H1 (cell line): ENCODE data around the gene DHRS7B. TPM values are rescaled to one million over a fixed set of nuclear protein-coding genes. Genes with fewer than 3 reads are reported as not detected.

ENCODE experiments used
- ATF2 ChIP-seq: IDR thresholded peaks from 2 replicates; pipeline ENCODE4 v1.6.1; 2012; ENCODE audit warnings: low read length, inconsistent platforms
- polyA plus RNA-seq, 7 experiments: library from polyadenylated mRNA; depleted of rRNA in 3 of 7; stranded (reverse) in 5 of 7; unstranded in 2 of 7; fragments of >200 nt in 5 of 7; fragments of 200-250 nt in 2 of 7; gene quantifications; 1 replicate in 5 of 7; 2 replicates in 1 of 7; 4 replicates in 1 of 7; pipeline versions ENCODE4 v1.2.1 to v1.2.3, GENCODE V29; 2011 to 2013; ENCODE audit warnings: missing spikeins in 2 of 7, mixed read lengths in 2 of 7
- total RNA-seq: library from RNA; stranded (reverse); fragmentation: NEBNext Ultra II Directional; extraction: Animal tissue kit (Norgen Biotek cat#: 25700); gene quantifications from 2 replicates; pipeline ENCODE4 v1.2.1, GENCODE V29; 2021

The DHRS7B gene
- total and polyA plus RNA-seq, 2 of the 8 experiments (the other 6 are each of a cell fraction or from before 2014, with no cell fraction given): 11.0 to 27.9 TPM

- no peak for TF ChIP-seq ATF2
Observed at GRCh38 chr17:21095735-21096134, 31.0 kb upstream of the DHRS7B start (continued).
